LNCAP (cell line): ENCODE data around the gene SLC47A1.

Experiments used
- CTCF ChIP-seq: fragments of 450-650 bp; IDR thresholded peaks from 2 replicates; pipeline ENCODE4 v1.5.1; 2017; ENCODE audit warnings: mild to moderate bottlenecking

The SLC47A1 gene

GRCh38 chr17:19533718-19534561 lies at the start of gene SLC47A1:
Gene SLC47A1 (plus strand): TSS chr17:19533854. CDS start chr17:19533940, 86 bp downstream.
- no peak for TF ChIP-seq CTCF

- no peak for TF ChIP-seq CTCF
Measured at GRCh38 chr17:19485800-19486340, 47.8 kb upstream of the SLC47A1 start.

- TF ChIP-seq CTCF: no peak
Measured at GRCh38 chr17:19486351-19487023, 47.2 kb upstream of the SLC47A1 start.

- no peak for TF ChIP-seq CTCF
Measured at GRCh38 chr17:19487024-19487600, 46.5 kb upstream of the SLC47A1 start.

- no peak for TF ChIP-seq CTCF
Measured at GRCh38 chr17:19492141-19492540, 41.5 kb upstream of the SLC47A1 start.

- TF ChIP-seq CTCF: no peak
Measured at GRCh38 chr17:19494961-19495806, 38.5 kb upstream of the SLC47A1 start.
